Rectal smooth muscle tissue (tissue), 1 donor: Measurements from ENCODE around the gene PPIP5K2.
"Not testable (repeated sequence)": the region's sequence is repeated elsewhere in the genome, so short reads cannot be mapped to it uniquely, and the experiment has no call there.

ENCODE experiments used
- H3K27ac ChIP-seq: one replicate; pipeline ENCODE4 v1.7.0; 2013; ENCODE audit warnings: low read depth, low read length, inconsistent platforms
- H3K27me3 ChIP-seq: one replicate; pipeline ENCODE4 v1.7.0; 2013; ENCODE audit warnings: low read length; ENCODE audit not compliant: control insufficient read depth, insufficient read depth
- H3K36me3 ChIP-seq: one replicate; pipeline ENCODE4 v1.7.0; 2013; ENCODE audit warnings: low read length; ENCODE audit not compliant: control insufficient read depth, insufficient read depth
- H3K4me1 ChIP-seq: one replicate; pipeline ENCODE4 v1.7.0; 2013; ENCODE audit warnings: low read length; ENCODE audit not compliant: control insufficient read depth, insufficient read depth
- H3K4me3 ChIP-seq: one replicate; pipeline ENCODE4 v1.7.0; 2013; ENCODE audit warnings: low read length
- H3K9ac ChIP-seq: one replicate; pipeline ENCODE4 v1.7.0; 2013; ENCODE audit warnings: low read length

Gene PPIP5K2

DNA sequence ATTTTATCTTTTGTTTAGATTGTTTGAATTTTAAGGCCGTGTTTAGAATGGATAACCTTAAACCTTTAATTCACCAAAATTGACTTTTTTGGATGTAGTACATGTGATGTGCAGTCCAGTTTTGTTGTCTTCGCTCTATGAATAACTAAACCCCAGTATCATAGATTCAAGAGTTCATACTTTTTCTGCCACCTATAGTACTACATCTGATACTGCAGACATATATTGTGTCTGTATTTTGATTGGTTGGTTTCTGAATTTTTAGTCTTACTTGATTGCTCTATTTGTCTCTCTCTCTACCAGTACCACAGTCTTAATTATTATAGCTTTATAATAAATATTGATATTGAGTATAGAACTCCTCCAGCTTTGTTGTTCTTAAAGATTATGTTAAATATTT, 58.1 kb downstream of the PPIP5K2 start:
- no peaks in the 10 kb centered on the region for H3K27me3 ChIP-seq
- no peak overlapping the region for H3K9ac ChIP-seq
- no peaks in the 10 kb centered on the region for H3K4me1 ChIP-seq
- H3K36me3 ChIP-seq = peaks cover 3% of the 10 kb centered on the region
- H3K27ac ChIP-seq = no peak overlapping the region
- no peak overlapping the region for H3K4me3 ChIP-seq

DNA sequence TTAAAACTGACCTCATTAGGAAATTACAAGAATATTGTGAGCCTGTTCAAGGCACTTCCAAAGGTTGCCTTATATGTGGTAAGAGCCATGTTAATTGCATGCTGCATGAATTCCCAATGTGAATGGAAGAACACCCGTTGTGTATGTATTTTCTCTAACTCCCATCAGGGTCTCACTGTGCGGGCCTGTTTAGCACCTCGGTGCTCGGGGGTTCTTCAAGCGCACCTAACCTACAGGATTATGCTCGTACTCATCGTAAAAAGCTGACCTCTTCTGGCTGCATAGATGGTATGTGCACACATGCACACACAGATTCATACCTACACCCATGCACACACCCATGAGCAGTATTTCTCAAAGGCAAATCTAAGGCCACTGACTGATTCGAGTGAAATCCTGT, 66.1 kb downstream of the PPIP5K2 start:
- Histone ChIP-seq H3K4me3 (no peak overlapping the region), H3K27ac (no peak overlapping the region), H3K9ac (no peak overlapping the region), H3K4me1 (no peaks in the 10 kb centered on the region), H3K27me3 (no peaks in the 10 kb centered on the region), H3K36me3 (peaks cover 8% of the 10 kb centered on the region)

DNA sequence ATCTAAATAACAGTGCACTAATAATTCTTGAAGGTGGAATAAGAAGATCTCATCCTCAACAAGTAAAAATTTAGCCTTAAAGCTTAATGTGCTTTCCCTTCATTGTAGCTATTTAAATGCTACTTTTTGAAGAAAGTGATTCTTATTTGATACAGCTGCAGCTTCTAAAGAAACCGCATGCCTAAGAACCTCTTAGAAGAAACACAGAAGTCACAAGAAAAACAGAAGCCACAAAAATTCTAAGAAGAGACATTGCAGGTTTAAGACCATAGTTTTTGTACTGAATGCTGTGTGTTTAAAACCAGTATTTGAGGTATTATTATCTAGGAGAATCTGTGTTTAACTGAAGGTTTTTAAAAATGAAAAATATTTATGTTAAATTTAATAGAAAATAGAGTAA, 68.3 kb downstream of the PPIP5K2 start:
- Histone ChIP-seq H3K36me3 (peaks cover 8% of the 10 kb centered on the region), H3K27ac (no peak overlapping the region), H3K9ac (no peak overlapping the region), H3K4me3 (no peak overlapping the region), H3K4me1 (no peaks in the 10 kb centered on the region), H3K27me3 (no peaks in the 10 kb centered on the region)

DNA sequence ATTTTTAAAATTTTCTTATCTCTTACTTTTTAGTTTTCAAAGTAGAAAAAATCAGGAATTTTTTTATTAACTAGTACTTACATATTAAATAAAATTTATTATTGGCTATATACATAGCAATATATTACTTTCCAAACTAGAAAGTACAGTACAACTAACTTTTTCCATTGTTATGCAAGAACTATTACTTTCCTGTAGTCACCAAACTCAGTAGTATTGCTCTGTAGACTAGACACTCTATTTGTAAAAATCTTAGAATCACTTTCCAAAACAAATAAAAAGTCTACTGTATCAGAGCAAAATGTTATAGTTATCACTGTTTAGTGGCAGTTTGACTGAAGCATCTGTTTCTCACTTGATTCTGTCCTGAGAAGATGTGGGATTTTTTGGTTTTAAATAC, 83.1 kb downstream of the PPIP5K2 start:
- Histone ChIP-seq H3K27me3 (no peaks in the 10 kb centered on the region), H3K27ac (no peak overlapping the region), H3K4me3 (no peak overlapping the region), H3K4me1 (no peaks in the 10 kb centered on the region), H3K9ac (no peak overlapping the region), H3K36me3 (peaks cover 6% of the 10 kb centered on the region)

DNA sequence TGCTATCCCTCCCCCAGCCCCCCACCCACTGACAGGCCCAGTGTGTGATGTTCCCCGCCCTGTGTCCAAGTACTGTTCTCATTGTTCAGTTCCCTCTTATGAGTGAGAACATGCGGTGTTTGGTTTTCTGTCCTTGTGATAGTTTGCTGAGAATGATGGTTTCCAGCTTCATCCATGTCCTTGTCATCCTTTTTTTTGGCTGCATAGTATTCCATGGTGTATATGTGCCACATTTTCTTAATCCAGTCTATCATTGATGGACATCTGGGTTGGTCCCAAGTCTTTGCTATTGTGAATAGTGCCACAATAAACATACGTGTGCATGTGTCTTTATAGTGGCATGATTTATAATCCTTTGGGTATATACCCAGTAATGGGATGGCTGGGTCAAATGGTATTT, 84.9 kb downstream of the PPIP5K2 start:
- H3K4me1 ChIP-seq, H3K9ac ChIP-seq, H3K27ac ChIP-seq, H3K36me3 ChIP-seq, H3K27me3 ChIP-seq, H3K4me3 ChIP-seq: not testable (repeated sequence)

DNA sequence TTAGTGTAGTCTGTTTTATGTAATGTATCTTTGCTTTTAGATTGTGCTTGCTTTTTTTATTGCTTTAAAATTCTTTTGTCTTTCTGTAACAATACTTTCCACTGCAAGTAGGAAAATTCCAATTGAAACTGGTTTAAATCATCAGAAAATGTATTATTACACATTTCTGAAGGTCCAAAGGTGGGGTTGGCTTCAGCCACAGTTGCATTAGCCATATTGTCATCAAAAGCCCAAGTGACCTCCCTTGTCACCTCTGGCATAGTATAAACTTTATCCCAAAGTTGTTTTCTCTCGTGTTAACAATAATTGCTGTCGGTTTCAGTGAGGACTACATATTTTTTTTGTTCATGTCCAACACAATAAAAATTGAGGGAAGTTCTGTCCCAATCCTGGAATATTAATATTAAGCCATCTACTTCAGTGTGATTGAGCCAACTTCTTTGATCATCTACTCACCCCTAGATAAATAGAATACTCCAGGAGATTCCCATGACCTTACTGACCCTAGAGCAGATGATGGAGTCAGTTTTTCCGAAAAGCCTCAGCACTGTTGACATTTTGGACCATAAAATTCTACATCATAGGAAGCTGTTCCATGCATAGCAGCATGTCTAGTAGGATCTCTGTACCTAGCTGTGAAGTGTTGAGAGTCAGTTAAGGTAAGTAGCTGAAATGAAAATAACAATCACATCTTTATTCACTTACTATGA, 86.0 kb downstream of the PPIP5K2 start:
- no peaks in the 10 kb centered on the region for H3K4me1 ChIP-seq
- H3K27me3 ChIP-seq = no peaks in the 10 kb centered on the region
- no peak overlapping the region for H3K4me3 ChIP-seq
- H3K36me3 ChIP-seq = peaks cover 6% of the 10 kb centered on the region
- no peak overlapping the region for H3K27ac ChIP-seq
- no peak overlapping the region for H3K9ac ChIP-seq

DNA sequence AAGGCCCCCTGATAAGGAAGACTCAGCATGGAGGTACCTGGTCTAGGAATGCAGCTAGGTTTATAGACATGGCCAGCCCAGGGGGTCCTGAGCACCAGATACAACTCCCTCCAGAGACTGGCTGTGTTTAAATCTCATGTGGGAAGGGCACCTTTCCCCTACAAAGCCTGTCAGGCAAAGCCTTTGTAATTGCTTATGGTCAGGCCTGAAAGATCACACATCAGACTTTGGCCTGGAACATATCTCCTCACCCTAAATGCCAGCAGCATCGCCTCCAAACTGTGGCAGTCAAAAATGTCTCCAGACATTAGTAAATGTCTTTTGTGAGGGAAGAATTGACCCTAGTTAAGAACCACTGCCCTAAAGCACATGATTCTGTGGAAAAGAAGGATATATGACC, 86.9 kb downstream of the PPIP5K2 start:
- H3K27me3 ChIP-seq = no peaks in the 10 kb centered on the region
- no peak overlapping the region for H3K4me3 ChIP-seq
- H3K36me3 ChIP-seq = peaks cover 6% of the 10 kb centered on the region
- H3K4me1 ChIP-seq = no peaks in the 10 kb centered on the region
- H3K27ac ChIP-seq = no peak overlapping the region
- no peak overlapping the region for H3K9ac ChIP-seq

DNA sequence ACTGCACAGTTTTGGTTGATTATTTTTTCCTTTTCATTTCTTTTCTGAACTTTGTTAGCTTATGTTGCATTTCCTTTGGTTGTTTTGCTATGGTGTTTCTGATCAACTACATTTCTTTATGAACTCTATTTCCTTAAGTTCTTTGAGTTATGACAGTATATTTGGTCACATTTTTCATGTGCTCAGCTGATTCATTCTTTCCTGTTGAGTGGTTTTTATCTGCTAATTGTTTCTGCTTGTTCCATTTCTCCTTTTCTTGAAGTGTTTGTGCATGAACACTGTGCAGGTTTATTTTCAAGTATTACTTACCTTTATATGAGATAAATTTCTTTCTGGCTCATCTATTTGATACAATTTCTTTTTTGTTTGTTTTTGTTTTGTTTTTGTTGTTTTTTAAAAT, 87.6 kb downstream of the PPIP5K2 start:
- H3K4me1 ChIP-seq = no peaks in the 10 kb centered on the region
- no peak overlapping the region for H3K27ac ChIP-seq

DNA sequence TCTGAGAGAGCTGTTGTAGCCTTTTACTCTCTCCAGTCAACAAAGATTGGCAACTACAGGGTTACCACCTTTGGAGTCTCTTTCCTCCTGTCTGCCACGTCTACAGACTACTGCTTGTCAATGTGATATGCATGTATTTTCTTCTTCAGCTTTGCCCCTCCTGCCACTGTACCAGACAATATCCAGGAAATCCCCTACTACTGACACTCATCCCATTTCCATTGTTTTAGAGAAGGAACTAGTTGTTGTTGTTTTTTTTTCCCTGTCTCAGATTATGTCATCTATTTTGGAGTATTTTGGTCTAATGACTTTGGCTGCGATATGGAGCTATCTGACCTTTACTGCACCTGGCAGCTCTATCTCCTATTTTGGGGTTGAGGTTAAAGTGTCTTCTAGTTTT, 88.4 kb downstream of the PPIP5K2 start:
- peaks cover 6% of the 10 kb centered on the region for H3K36me3 ChIP-seq
- H3K27ac ChIP-seq = no peak overlapping the region
- no peaks in the 10 kb centered on the region for H3K27me3 ChIP-seq
- no peak overlapping the region for H3K4me3 ChIP-seq
- no peaks in the 10 kb centered on the region for H3K4me1 ChIP-seq
- no peak overlapping the region for H3K9ac ChIP-seq

More for the DNA sequence above, 87.6 kb downstream of the PPIP5K2 start:
- Histone ChIP-seq H3K9ac (no peak overlapping the region), H3K27me3 (no peaks in the 10 kb centered on the region), H3K4me3 (no peak overlapping the region), H3K36me3 (peaks cover 6% of the 10 kb centered on the region)

DNA sequence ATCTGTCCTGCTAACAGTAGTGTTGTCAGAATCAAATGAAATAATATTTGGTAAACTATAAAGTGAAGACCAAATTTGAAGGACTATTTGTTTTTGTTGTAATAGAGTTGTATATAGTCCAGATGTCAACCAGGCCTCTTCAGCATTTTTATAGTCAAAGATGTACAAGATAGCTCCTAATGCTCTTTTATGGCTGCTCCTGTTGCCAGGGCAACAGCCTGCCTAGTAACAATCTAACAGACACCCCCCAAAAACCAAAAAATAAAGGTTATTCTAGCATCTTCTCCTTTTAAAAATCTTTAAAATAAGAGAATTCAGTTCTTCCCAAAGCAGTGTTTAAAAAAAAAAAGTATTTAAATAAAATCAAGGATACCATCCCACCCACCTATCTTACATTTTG, 89.0 kb downstream of the PPIP5K2 start:
- peaks cover 6% of the 10 kb centered on the region for H3K36me3 ChIP-seq
- no peak overlapping the region for H3K9ac ChIP-seq
- H3K4me3 ChIP-seq = no peak overlapping the region
- H3K27ac ChIP-seq = no peak overlapping the region
- no peaks in the 10 kb centered on the region for H3K27me3 ChIP-seq
- no peaks in the 10 kb centered on the region for H3K4me1 ChIP-seq

DNA sequence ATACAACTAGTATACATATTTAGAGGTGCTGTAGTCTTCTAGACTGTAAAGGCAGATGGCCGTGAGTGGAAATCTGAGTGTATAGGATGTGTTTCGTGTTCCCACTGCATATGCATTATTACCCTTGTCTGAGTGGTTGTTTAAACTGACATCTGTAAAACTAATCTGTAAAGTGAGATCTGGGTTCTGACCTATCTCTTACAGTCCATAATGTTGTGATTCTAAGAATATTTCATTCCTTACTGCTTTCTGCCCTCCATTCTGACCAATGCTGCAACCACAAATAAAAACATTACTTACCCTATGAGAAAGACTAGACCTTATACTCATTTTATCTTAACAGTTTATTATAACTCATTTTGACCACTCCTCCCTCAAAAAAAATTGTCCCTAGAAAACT, 90.9 kb downstream of the PPIP5K2 start:
- no peaks in the 10 kb centered on the region for H3K27me3 ChIP-seq

DNA sequence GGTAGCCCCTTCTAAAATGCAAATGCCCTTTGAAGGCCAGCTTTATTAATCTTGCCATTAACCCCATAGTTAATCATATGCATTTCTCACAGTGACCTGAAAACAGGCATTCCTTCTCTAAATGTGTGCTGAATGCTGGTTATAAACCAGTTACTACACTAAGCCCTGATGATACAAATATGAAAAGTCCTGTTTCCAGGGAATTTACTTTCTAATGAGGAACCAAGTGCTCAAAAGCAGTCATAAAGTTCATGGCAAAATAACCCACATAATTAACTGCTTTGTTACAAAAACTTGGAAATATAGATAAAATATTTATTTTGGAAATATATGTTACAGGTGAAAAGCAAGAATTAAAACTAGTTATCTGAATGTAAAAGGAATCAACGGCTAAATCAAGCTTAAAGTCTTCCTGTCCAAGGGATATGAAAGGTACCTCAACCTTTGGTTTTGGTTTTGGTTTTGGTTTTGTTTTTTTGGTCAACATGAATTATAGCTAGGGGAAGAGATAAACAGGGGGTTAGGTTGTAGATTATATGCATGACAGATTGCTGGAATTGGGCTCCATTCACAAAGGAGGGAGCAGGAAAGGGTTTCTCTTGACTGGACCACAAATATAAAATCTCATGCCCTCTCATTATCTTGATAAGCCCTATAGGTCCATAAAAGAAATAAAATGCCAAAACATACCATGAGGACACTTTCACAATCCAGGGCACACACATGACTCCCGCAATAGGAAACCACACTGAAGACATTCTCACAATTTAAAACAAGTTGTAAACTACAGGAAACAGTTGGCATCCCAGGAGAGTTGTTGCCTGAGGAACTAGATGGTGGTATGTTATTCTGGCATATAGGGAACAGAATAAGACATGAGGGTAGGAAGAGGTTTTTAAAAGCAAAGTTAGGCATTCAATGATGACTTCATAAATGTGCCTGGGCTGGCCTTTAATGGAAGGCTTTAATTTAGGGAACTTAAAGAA, 91.8 kb downstream of the PPIP5K2 start:
- Histone ChIP-seq H3K9ac (no peak overlapping the region), H3K27ac (no peak overlapping the region), H3K4me1 (no peaks in the 10 kb centered on the region)

More for the DNA sequence above, 90.9 kb downstream of the PPIP5K2 start:
- Histone ChIP-seq H3K4me3 (no peak overlapping the region), H3K36me3 (peaks cover 5% of the 10 kb centered on the region), H3K9ac (no peak overlapping the region), H3K4me1 (no peaks in the 10 kb centered on the region), H3K27ac (no peak overlapping the region)

More for the DNA sequence above, 91.8 kb downstream of the PPIP5K2 start:
- no peaks in the 10 kb centered on the region for H3K36me3 ChIP-seq
- no peaks in the 10 kb centered on the region for H3K27me3 ChIP-seq
- H3K4me3 ChIP-seq = no peak overlapping the region
